Panc1 (cell line): Measurements from ENCODE around the gene HAGHL. TPM values are rescaled to one million over a fixed set of nuclear protein-coding genes. Genes with fewer than 3 reads are reported as not detected.
"Not testable (repeated sequence)": the region's sequence is repeated elsewhere in the genome, so short reads cannot be mapped to it uniquely, and the experiment has no call there.

ENCODE experiments used
- ATAC-seq: fragments of 200-7000 bp; cut with Tn5 transposase; 2 replicates; pipeline ENCODE4 v1.9.1; 2020; ENCODE audit warnings: mild to moderate bottlenecking, moderate library complexity
- BruUV-seq: library from RNA; stranded (reverse); fragments of 400-500 nt; replicated peaks from 2 replicates; lab custom pipeline; 2021; lab: Mats Ljungman, UMichigan
- CTCF ChIA-PET: fragments of 300-600 bp; sonication (Branson Sonifier 250); formaldehyde crosslinking; loops from one replicate; lab custom pipeline; 2022; ENCODE audit warnings: antibody characterized with exemption; lab: Charles Lee
- POLR2A ChIA-PET: fragments of 300-600 bp; sonication (Branson Sonifier 250); formaldehyde crosslinking; loops from one replicate; lab custom pipeline; 2022; ENCODE audit warnings: antibody characterized with exemption; lab: Charles Lee
- DNase-seq: peaks from one replicate; pipeline ENCODE4 v3.0.0-alpha.2; 2010; ENCODE audit warnings: low read depth, low spot score
- H3K27ac ChIP-seq: 2 replicates; pipeline ENCODE4 v1.5.1; 2011; ENCODE audit warnings: mild to moderate bottlenecking, low read length, inconsistent platforms
- H3K27me3 ChIP-seq: fragments of 200-500 bp; sonication (Bioruptor generic); 2 replicates; pipeline ENCODE4 v1.6.0; 2014; ENCODE audit warnings: low read length, inconsistent platforms; ENCODE audit not compliant: control insufficient read depth, insufficient read depth
- H3K36me3 ChIP-seq: fragments of 200-500 bp; sonication (Bioruptor generic); 2 replicates; pipeline ENCODE4 v1.5.1; 2014; ENCODE audit warnings: inconsistent platforms, mild to moderate bottlenecking, low read length, moderate library complexity; ENCODE audit not compliant: control insufficient read depth, insufficient read depth
- H3K4me1 ChIP-seq: 2 replicates; pipeline ENCODE4 v1.5.1; 2011; ENCODE audit warnings: inconsistent platforms, mild to moderate bottlenecking, low read length, moderate library complexity; ENCODE audit not compliant: control insufficient read depth, insufficient read depth
- H3K4me3 ChIP-seq, 2 experiments: 2 replicates each; pipeline ENCODE4 v1.5.1; 2011 to 2012; ENCODE audit warnings: low read depth in 2 of 2, low read length in 2 of 2, mild to moderate bottlenecking in 2 of 2, inconsistent platforms in 1 of 2, moderate library complexity in 1 of 2
- H3K9me3 ChIP-seq: fragments of 200-500 bp; sonication (Bioruptor generic); 2 replicates; pipeline ENCODE4 v1.5.1; 2014; ENCODE audit warnings: low read depth, mild to moderate bottlenecking, inconsistent platforms, low read length, moderate library complexity; ENCODE audit not compliant: control insufficient read depth, insufficient read depth
- CTCF ChIP-seq: fragments of 450-650 bp; IDR thresholded peaks from 2 replicates; pipeline ENCODE4 v1.5.1; 2017; ENCODE audit warnings: mild to moderate bottlenecking
- POLR2AphosphoS5 ChIP-seq: IDR thresholded peaks from 2 replicates; pipeline ENCODE4 v1.6.1; 2012; ENCODE audit warnings: mild to moderate bottlenecking, low read depth, low read length, moderate library complexity
- SIN3A ChIP-seq: IDR thresholded peaks from 2 replicates; pipeline ENCODE4 v1.6.1; 2012; ENCODE audit warnings: low read depth, mild to moderate bottlenecking, low read length, moderate library complexity, borderline replicate concordance; ENCODE audit not compliant: insufficient read depth
- TCF7L2 ChIP-seq: IDR thresholded peaks from 2 replicates; pipeline ENCODE4 v1.6.1; 2011; ENCODE audit warnings: mild to moderate bottlenecking, low read depth, low read length, inconsistent platforms
- in situ Hi-C: cut with HindIII; loops from 2 replicates; pipeline ENCODE4 v1.10.0; 2016; ENCODE audit warnings: low sequenced_read_pairs, low pct_unique_long_range_greater_than_20kb
- intact Hi-C: fragments of 100-400 bp; cut with micrococcal nuclease; formaldehyde crosslinking; loops from one replicate; pipeline ENCODE4 v1.10.0; 2022; ENCODE audit not compliant: unreplicated experiment
- total RNA-seq: library from RNA; stranded (reverse); gene quantifications from one replicate; pipeline ENCODE4 v1.2.1, GENCODE V29; 2021; ENCODE audit not compliant: unreplicated experiment
- TF ChIP-seq, protein P1 (sequence below), 2 experiments: IDR thresholded peaks; 2 replicates each; pipeline ENCODE4 v1.6.1; 2011 to 2012; ENCODE audit warnings: low read depth in 2 of 2, control low read depth in 1 of 2, low read length in 1 of 2, mild to moderate bottlenecking in 1 of 2, moderate library complexity in 1 of 2; ENCODE audit not compliant: insufficient read depth in 1 of 2

The HAGHL gene
- total RNA-seq, 1 experiment from 2014 or later: 41.1 TPM

DNA sequence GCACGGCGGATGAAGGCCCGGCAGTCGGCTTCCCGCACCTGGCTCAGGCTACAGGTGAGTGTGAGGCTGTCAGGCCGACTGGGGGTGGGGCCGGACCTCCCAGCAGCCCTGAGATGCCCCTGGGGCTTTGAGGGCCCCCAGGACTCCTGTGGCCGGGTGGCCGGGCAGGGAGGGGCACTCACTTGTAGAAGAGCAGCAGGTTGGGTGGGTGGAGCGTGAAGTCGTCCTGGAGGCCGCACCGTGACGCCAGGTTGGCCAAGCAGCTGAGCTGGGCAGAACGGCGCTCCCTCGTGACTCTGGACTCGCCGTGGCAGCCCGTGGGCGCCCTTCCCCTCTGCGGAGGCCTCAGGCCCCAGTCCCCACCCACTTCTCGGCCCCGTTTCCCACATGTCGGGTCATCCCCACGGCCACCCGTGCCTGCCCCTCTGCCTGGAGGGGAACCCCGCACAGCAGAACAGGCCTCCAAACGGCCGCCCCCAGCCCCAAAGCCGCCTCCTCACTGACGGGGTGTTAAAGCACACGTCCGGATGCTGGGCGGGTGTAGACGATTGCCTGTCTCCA is 48.4 kb downstream of the HAGHL start:
- Histone ChIP-seq H3K36me3 (no peaks in the 10 kb centered on the region), H3K9me3 (no peaks in the 10 kb centered on the region), H3K4me3 (no peak overlapping the region), H3K27ac (no peak overlapping the region), H3K27me3 (no peaks in the 10 kb centered on the region), H3K4me1 (peaks cover 10% of the 10 kb centered on the region)
- no peak for DNase-seq
- in situ Hi-C loops (no loop called here), intact Hi-C loops (no loop called here)
- ChIA-PET POLR2A (no interaction called here), CTCF (interaction anchor here (0.6 kb wide), 1 partner anchor 30 kb away, joined by 3 read pairs; no protein-coding TSS in a partner anchor)
- BruUV-seq: no TSS peak
- TF ChIP-seq, protein P1, sequence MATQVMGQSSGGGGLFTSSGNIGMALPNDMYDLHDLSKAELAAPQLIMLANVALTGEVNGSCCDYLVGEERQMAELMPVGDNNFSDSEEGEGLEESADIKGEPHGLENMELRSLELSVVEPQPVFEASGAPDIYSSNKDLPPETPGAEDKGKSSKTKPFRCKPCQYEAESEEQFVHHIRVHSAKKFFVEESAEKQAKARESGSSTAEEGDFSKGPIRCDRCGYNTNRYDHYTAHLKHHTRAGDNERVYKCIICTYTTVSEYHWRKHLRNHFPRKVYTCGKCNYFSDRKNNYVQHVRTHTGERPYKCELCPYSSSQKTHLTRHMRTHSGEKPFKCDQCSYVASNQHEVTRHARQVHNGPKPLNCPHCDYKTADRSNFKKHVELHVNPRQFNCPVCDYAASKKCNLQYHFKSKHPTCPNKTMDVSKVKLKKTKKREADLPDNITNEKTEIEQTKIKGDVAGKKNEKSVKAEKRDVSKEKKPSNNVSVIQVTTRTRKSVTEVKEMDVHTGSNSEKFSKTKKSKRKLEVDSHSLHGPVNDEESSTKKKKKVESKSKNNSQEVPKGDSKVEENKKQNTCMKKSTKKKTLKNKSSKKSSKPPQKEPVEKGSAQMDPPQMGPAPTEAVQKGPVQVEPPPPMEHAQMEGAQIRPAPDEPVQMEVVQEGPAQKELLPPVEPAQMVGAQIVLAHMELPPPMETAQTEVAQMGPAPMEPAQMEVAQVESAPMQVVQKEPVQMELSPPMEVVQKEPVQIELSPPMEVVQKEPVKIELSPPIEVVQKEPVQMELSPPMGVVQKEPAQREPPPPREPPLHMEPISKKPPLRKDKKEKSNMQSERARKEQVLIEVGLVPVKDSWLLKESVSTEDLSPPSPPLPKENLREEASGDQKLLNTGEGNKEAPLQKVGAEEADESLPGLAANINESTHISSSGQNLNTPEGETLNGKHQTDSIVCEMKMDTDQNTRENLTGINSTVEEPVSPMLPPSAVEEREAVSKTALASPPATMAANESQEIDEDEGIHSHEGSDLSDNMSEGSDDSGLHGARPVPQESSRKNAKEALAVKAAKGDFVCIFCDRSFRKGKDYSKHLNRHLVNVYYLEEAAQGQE (IDR thresholded peaks at IDR 0.05; ENCODE audit: insufficient read depth in 1 of 2, low read depth in 2 of 2, low read length in 1 of 2): no peak
- no peak for TF ChIP-seq CTCF
- TF ChIP-seq SIN3A: no peak
- no peak for TF ChIP-seq TCF7L2
- no peak for TF ChIP-seq POLR2AphosphoS5
- no peak for ATAC-seq

DNA sequence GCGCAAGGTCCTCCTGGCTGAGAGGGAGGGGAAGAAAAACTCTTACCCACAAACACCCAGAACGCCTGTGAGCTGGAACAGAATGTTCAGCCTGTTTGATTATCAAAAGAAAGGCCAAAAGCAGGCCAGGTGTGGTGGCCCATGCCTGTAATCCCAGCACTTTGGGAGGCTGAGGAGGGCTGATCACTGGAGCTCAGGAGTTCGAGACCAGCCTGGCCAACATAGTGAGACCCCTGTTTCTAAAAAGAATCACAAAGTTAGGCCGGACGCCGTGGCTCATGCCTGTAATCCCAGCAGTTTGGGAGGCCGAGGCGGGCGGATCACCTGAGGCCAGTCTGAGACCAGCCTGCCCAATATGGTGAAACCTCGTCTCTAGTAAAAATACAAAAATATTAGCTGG is 49.4 kb downstream of the HAGHL start:
- H3K4me3 ChIP-seq, intact Hi-C loops, DNase-seq, H3K27ac ChIP-seq, CTCF ChIA-PET, H3K36me3 ChIP-seq, in situ Hi-C loops, ATAC-seq, BruUV-seq, H3K27me3 ChIP-seq, H3K9me3 ChIP-seq: not testable (repeated sequence)
- POLR2A ChIA-PET: interaction anchor here (1.2 kb wide), 1 partner anchor 11 kb away, joined by 11 read pairs; no protein-coding TSS in a partner anchor
- H3K4me1 ChIP-seq: peaks cover 10% of the 10 kb centered on the region

DNA sequence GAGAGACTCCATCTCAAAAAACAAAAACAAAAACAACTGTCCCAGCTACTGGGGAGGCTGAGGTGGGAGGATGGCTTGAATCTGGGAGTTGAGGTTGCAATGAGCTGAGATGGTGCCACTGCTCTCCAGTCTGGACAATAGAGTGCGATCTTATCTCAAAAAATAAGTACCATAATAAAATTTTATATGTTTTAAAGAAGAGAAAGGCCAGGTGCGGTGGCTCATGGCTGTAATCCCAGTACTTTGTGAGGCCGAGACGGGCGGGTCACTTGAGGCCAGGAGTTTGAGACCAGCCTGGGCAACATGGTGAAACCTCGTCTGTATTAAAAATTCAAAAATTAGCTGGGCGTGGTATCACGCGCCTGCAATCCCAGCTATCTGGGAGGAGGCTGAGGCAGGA is 49.9 kb downstream of the HAGHL start:
- intact Hi-C loops: no loop called here
- BruUV-seq: no TSS peak
- CTCF ChIA-PET: no interaction called here
- Histone ChIP-seq H3K4me1 (peaks cover 10% of the 10 kb centered on the region), H3K27me3 (no peaks in the 10 kb centered on the region), H3K36me3 (no peaks in the 10 kb centered on the region), H3K9me3 (no peaks in the 10 kb centered on the region), H3K4me3 (no peak overlapping the region), H3K27ac (no peak overlapping the region)
- DNase-seq (no peak), ATAC-seq (no peak)
- in situ Hi-C loops: no loop called here
- POLR2A ChIA-PET: interaction anchor here (1.2 kb wide), 1 partner anchor 11 kb away, joined by 11 read pairs; no protein-coding TSS in a partner anchor
- no peak for TF ChIP-seq CTCF
- TF ChIP-seq SIN3A: no peak
- TF ChIP-seq, protein P1 (IDR thresholded peaks at IDR 0.05; ENCODE audit: insufficient read depth in 1 of 2, low read depth in 2 of 2, low read length in 1 of 2): no peak
- no peak for TF ChIP-seq POLR2AphosphoS5
- TF ChIP-seq TCF7L2: no peak
